Esophagus muscularis mucosa (tissue), 4 donors: ENCODE results near the gene MAB21L2. TPM values are rescaled to one million over a fixed set of nuclear protein-coding genes. Genes with fewer than 3 reads are reported as not detected.

Experiments
- DNase-seq: peaks from one replicate; pipeline ENCODE4 v3.0.0-alpha.2; 2017; ENCODE audit errors: extremely low spot score
- H3K27ac ChIP-seq, 4 donors: fragments of 200-600 bp; sonication (generic); replicated peaks in 1 of 4; 1 replicate in 3 of 4; 2 replicates in 1 of 4; pipeline ENCODE4 v1.5.1; 2016 to 2019; ENCODE audit warnings: mild to moderate bottlenecking in 1 of 4
- H3K27me3 ChIP-seq, 4 donors: fragments of 200-600 bp; sonication (generic); one replicate each; pipeline versions ENCODE4 v1.5.1 to v1.6.0; 2016 to 2019
- H3K36me3 ChIP-seq, 4 donors: fragments of 200-600 bp; sonication (generic); one replicate each; pipeline ENCODE4 v1.5.1; 2016 to 2019
- H3K4me1 ChIP-seq, 4 donors: fragments of 200-600 bp; sonication (generic); one replicate each; pipeline ENCODE4 v1.5.1; 2016 to 2019
- H3K4me3 ChIP-seq, 4 donors: fragments of 200-600 bp; sonication (generic); 1 replicate in 2 of 4; 2 replicates in 2 of 4; pipeline ENCODE4 v1.5.1; 2016 to 2019; ENCODE audit warnings: mild to moderate bottlenecking in 4 of 4, moderate library complexity in 1 of 4
- H3K9me3 ChIP-seq, 4 donors: fragments of 200-600 bp; sonication (generic); 1 replicate in 3 of 4; 2 replicates in 1 of 4; pipeline ENCODE4 v1.5.1; 2016 to 2019
- EP300 ChIP-seq: sonication (generic); formaldehyde crosslinking; IDR thresholded peaks from one replicate; pipeline ENCODE4 v1.6.1; 2017; ENCODE audit warnings: antibody characterized with exemption
- POLR2A ChIP-seq: fragments of 450-650 bp; IDR thresholded peaks from one replicate; pipeline ENCODE4 v1.6.1; 2017; ENCODE audit warnings: antibody characterized with exemption, moderate library complexity, mild to moderate bottlenecking, low read depth
- POLR2AphosphoS5 ChIP-seq, 2 donors: sonication (generic); formaldehyde crosslinking; IDR thresholded peaks; one replicate each; pipeline ENCODE4 v1.6.1; 2017; ENCODE audit warnings: antibody characterized with exemption in 2 of 2
- WGBS: methylation state at CpG from one replicate; pipeline ENCODE4 v1.1.5; 2018; 5-methylcytosine and 5-hydroxymethylcytosine counted together
- intact Hi-C: fragments of 100-400 bp; cut with DNase I; formaldehyde crosslinking; loops from one replicate; pipeline ENCODE4 v1.15.1; 2023
- total RNA-seq, 4 donors: library from RNA; depleted of rRNA; stranded (reverse); fragments of >200 nt; gene quantifications; one replicate each; pipeline versions ENCODE4 v1.1.0 to v1.2.1, GENCODE V29; 2016
- TF ChIP-seq, protein P1 (sequence below), 3 experiments: fragments of 200-600 bp in 2 of 3; fragments of 450-650 bp in 1 of 3; sonication (generic) in 2 of 3; IDR thresholded peaks; one replicate each; pipeline ENCODE4 v1.5.1; 2017 to 2019; ENCODE audit warnings: antibody characterized with exemption in 3 of 3, mild to moderate bottlenecking in 2 of 3, moderate library complexity in 1 of 3

MAB21L2 gene
- total RNA-seq, 4 donors from 2014 or later, result 0.32 to 1.7 (median 0.42) TPM; not detected in 1

DNA sequence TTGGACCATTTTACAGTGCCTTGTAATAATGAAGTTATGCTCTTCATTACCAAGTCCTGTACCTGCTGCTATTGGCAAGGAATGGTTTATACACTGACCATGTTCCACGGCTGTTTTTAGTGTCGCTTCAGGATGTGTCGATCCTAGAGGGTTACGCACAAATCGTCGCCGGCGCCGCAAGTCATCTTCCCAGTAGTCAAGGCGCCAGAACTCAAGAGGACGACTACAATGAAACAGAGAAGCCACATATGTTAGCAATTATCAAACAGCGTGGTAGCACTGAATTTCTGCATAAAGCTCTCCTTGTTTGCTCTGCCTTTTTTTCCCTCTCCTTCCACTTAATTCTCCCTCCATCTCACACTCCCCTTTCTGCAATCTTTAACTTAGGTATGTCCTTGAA, 17.0 kb downstream of the MAB21L2 start:
- TF ChIP-seq POLR2AphosphoS5 (IDR thresholded peaks at IDR 0.05) (no peak), EP300 (no peak), POLR2A (no peak)
- TF ChIP-seq, protein P1, sequence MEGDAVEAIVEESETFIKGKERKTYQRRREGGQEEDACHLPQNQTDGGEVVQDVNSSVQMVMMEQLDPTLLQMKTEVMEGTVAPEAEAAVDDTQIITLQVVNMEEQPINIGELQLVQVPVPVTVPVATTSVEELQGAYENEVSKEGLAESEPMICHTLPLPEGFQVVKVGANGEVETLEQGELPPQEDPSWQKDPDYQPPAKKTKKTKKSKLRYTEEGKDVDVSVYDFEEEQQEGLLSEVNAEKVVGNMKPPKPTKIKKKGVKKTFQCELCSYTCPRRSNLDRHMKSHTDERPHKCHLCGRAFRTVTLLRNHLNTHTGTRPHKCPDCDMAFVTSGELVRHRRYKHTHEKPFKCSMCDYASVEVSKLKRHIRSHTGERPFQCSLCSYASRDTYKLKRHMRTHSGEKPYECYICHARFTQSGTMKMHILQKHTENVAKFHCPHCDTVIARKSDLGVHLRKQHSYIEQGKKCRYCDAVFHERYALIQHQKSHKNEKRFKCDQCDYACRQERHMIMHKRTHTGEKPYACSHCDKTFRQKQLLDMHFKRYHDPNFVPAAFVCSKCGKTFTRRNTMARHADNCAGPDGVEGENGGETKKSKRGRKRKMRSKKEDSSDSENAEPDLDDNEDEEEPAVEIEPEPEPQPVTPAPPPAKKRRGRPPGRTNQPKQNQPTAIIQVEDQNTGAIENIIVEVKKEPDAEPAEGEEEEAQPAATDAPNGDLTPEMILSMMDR (IDR thresholded peaks at IDR 0.05), result no peak
- DNase-seq, result no peak
- no peaks in the 10 kb centered on the region for H3K27me3 ChIP-seq
- no peaks in the 10 kb centered on the region for H3K4me1 ChIP-seq
- no peak overlapping the region for H3K27ac ChIP-seq
- no peaks in the 10 kb centered on the region for H3K9me3 ChIP-seq
- intact Hi-C loops, result no loop called here
- 92% methylated on average over 12 of the region's 12 CpGs for WGBS
- H3K36me3 ChIP-seq, result peaks cover 0 to 12% (median 5%) of the 10 kb centered on the region in 4 donors
- no peak overlapping the region for H3K4me3 ChIP-seq

DNA sequence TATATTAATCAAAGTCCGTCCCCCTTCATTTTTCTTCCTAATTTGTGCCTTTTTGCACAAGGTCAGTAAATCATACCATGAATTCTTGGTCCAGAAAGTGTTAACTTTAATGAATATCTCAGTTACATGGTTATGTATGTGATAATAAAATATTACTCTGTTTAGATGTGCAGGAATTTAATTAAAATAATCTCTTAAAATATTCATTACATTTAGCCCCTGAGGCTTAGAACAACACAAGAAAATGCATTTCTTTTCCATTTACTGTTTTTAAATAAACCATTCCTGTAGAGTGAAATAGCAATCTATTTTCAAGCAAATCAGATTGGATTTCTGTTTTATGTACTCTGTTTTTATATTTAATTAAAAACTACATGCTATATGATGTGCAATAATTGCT, 17.6 kb downstream of the MAB21L2 start:
- Histone ChIP-seq H3K27ac (no peak overlapping the region), H3K27me3 (no peaks in the 10 kb centered on the region), H3K4me1 (no peaks in the 10 kb centered on the region), H3K4me3 (no peak overlapping the region), H3K9me3 (no peaks in the 10 kb centered on the region), H3K36me3 (peaks cover 0 to 12% (median 5%) of the 10 kb centered on the region in 4 donors)
- TF ChIP-seq POLR2AphosphoS5 (IDR thresholded peaks at IDR 0.05), result no peak
- TF ChIP-seq, protein P1 (IDR thresholded peaks at IDR 0.05), result no peak
- no peak for TF ChIP-seq POLR2A
- no peak for TF ChIP-seq EP300
- DNase-seq, result no peak
- 96% methylated on average over 1 of the region's 1 CpG for WGBS
- intact Hi-C loops, result no loop called here

DNA sequence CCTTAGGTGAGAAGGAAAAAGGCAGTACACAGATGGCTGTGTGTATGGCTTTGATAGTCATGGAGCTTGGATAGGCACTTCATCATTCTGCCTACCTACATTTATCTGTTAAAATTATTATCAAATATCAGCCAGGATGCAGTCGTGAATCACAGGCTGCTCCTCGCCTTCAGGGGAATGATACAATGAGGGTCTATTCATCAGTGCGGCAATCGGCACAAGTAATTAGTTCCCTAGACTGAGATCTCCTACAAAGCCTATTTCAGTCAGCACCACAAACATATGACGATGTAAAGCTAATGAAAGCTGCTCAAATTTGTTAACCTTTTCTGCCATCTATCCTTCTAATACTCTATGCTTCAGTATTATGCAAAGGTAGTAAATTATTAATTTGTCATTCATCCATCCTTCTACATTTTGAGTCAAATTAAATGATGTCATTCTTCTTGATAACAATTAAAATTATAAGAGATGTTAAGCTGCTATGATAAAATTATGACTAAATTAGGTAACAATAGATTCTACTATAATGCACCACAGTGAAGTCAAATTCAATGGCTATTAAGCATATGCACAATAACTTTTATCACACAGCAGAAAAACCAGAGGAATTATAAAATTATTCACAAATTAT, 19.0 kb downstream of the MAB21L2 start:
- no peaks in the 10 kb centered on the region for H3K27me3 ChIP-seq
- TF ChIP-seq POLR2A, result no peak
- no peak for TF ChIP-seq POLR2AphosphoS5 (IDR thresholded peaks at IDR 0.05)
- TF ChIP-seq, protein P1 (IDR thresholded peaks at IDR 0.05), result no peak
- TF ChIP-seq EP300, result no peak
- no peak overlapping the region for H3K4me3 ChIP-seq
- no peaks in the 10 kb centered on the region for H3K9me3 ChIP-seq
- WGBS, result 77% methylated on average over 5 of the region's 5 CpGs
- H3K36me3 ChIP-seq, result peaks cover 0 to 12% (median 5%) of the 10 kb centered on the region in 4 donors
- no peak for DNase-seq
- H3K4me1 ChIP-seq, result no peaks in the 10 kb centered on the region
- no peak overlapping the region for H3K27ac ChIP-seq
- intact Hi-C loops, result no loop called here

DNA sequence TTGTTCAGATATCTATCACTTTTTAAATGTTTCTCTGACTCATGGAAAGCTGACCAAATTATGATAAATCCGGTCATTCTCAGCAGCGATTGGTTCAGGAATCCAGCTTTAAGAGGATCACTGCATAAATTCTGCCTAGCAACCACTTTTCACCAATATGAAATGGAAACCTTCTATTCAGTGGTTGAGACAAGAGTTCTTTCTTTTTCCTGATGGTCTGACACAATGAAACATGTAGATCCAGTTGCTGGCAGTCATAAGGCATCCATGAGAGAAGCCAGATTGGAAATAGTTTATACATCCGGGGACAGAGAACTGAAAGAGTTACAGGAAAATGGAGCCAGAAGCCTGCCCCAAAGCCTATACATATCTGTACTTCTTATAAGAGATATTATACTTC, 27.2 kb downstream of the MAB21L2 start:
- H3K9me3 ChIP-seq, result no peaks in the 10 kb centered on the region
- no peak overlapping the region for H3K4me3 ChIP-seq
- no peak for DNase-seq
- H3K36me3 ChIP-seq, result no peaks in the 10 kb centered on the region
- no peaks in the 10 kb centered on the region for H3K27me3 ChIP-seq
- intact Hi-C loops, result no loop called here
- no peaks in the 10 kb centered on the region for H3K4me1 ChIP-seq
- 91% methylated on average over 3 of the region's 3 CpGs for WGBS
- no peak overlapping the region for H3K27ac ChIP-seq
- TF ChIP-seq POLR2A (no peak), POLR2AphosphoS5 (IDR thresholded peaks at IDR 0.05) (no peak)
- TF ChIP-seq, protein P1 (IDR thresholded peaks at IDR 0.05), result no peak

DNA sequence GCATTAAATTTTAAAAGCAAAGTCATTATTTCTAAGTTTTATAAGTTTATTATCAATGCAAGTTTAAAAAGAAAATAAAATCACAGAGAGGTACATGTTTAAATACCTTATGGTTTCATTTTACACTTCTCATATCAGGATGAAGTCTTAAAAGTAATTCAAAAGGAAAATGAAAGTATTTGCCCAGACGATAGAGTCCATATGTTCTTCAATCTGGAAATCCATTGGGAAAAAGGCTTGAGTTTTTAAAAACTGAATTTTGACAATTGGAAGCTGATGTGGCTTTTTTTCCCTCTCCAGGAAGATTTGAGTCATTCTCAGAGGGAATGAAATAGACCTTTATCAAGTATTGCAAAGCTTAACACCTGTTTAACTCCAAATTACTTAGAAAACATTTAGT, 37.1 kb downstream of the MAB21L2 start:
- Histone ChIP-seq H3K4me3 (no peak overlapping the region), H3K27ac (no peak overlapping the region), H3K4me1 (peaks cover 0 to 4% (median 0%) of the 10 kb centered on the region in 4 donors), H3K36me3 (no peaks in the 10 kb centered on the region), H3K27me3 (no peaks in the 10 kb centered on the region), H3K9me3 (no peaks in the 10 kb centered on the region)
- 26% methylated on average over 1 of the region's 1 CpG for whole genome bisulfite sequencing
- TF ChIP-seq EP300 (no peak), POLR2A (no peak), POLR2AphosphoS5 (IDR thresholded peaks at IDR 0.05) (no peak)
- TF ChIP-seq, protein P1 (IDR thresholded peaks at IDR 0.05), result no peak
- no peak for DNase-seq
- intact Hi-C loops, result no loop called here
